ENCODE measurements around the gene PNPLA7. TPM values are rescaled to one million over a fixed set of nuclear protein-coding genes. Genes with fewer than 3 reads are reported as not detected.
A peak's percentile ranks its signal among the peaks of the same experiment; 100 is the strongest.

Gene PNPLA7
- total and polyA plus RNA-seq, 2 of the 13 experiments (the other 11 are each of a cell fraction or from before 2014, with no cell fraction given) = 0.42 to 1.5 TPM

GRCh38 chr9:137446851-137447471 is 103.2 kb downstream of the PNPLA7 start:
- intact Hi-C loops (cut with micrococcal nuclease; ENCODE audit: unreplicated experiment) = loop anchor here (5.0 kb wide), 1 partner anchor 160 kb away; no protein-coding TSS in a partner anchor
- Histone ChIP-seq H3K27me3 (ENCODE audit: control insufficient read depth in 1 of 2, insufficient read depth in 2 of 2, low read length in 2 of 2) (no peaks in the 10 kb centered on the region), H3K9ac (ENCODE audit: insufficient read depth, low read depth, low read length) (no peak overlapping the region), H3K36me3 (replicated peaks in 1 of 2; ENCODE audit: control insufficient read depth in 1 of 2, insufficient read depth in 2 of 2, low read length in 2 of 2) (peaks cover 0 to 13% of the 10 kb centered on the region in 2 experiments; a peak in 3 of 5 replicates), H3K4me1 (ENCODE audit: insufficient read depth, low read length) (peaks cover 29% of the 10 kb centered on the region), H3K9me3 (ENCODE audit: low read length) (no peaks in the 10 kb centered on the region), H4K20me1 (ENCODE audit: insufficient read depth, low read length) (peaks cover 7% of the 10 kb centered on the region; the same call in 1 of the 2 replicates), H3K4me2 (ENCODE audit: low read depth, low read length) (no peak overlapping the region), H3K4me3 (replicated peaks in 1 of 3; ENCODE audit: insufficient read depth in 1 of 3, low read depth in 2 of 3, low read length in 3 of 3) (no peak overlapping the region), H3K27ac (ENCODE audit: extremely low read length, insufficient read depth, low read length) (no peak overlapping the region), H3K79me2 (ENCODE audit: insufficient read depth, low read length) (no peaks in the 10 kb centered on the region), H2AFZ (ENCODE audit: low read length) (no peak overlapping the region)
- ChIA-PET POLR2A (interaction anchor here (3.3 kb wide), 1 partner anchor 24 kb away, joined by 12 read pairs; the partner anchor contains the start of genes EXD3 and NOXA1), CTCF (ENCODE audit: low intra/inter-chr PET ratio, low total read pairs) (no interaction called here)
- 92% methylated on average over 15 of the region's 21 CpGs for WGBS (ENCODE audit: low lambda C conversion rate)
- BruUV-seq (replicated peaks) = no TSS peak
- no peak; the same call in 2 of the 3 replicates for ATAC-seq
- FAIRE-seq = no peak
- DNase-seq (ENCODE audit: low spot score) = no peak
- in situ Hi-C loops (cut with HindIII; ENCODE audit: extremely low pct_ligation_motif_present, low pct_unique_long_range_greater_than_20kb) = no loop called here
- no peak for TF ChIP-seq DZIP1 (CRISPR knock-in tag; IDR thresholded peaks at IDR 0.05)
- peak; percentile 88 for TF ChIP-seq PAF1 (CRISPR knock-in tag; IDR thresholded peaks at IDR 0.05)
- TF ChIP-seq JARID2 (CRISPR knock-in tag; IDR thresholded peaks at IDR 0.05; ENCODE audit: insufficient replicate concordance) = no peak
- TF ChIP-seq ZC3H13 (CRISPR knock-in tag; IDR thresholded peaks at IDR 0.05) = peak; percentile 89
- TF ChIP-seq ZNF772 (CRISPR knock-in tag; IDR thresholded peaks at IDR 0.05) = no peak
- peak; percentile 78 for TF ChIP-seq ZNF326 (CRISPR knock-in tag; IDR thresholded peaks at IDR 0.05; ENCODE audit: borderline replicate concordance)
- no peak for TF ChIP-seq AHR (CRISPR knock-in tag; IDR thresholded peaks at IDR 0.05)
- TF ChIP-seq KDM2A (CRISPR knock-in tag; IDR thresholded peaks at IDR 0.05; ENCODE audit: borderline replicate concordance, low read depth) = 0 out of 2 replicates have a peak, but pooled peaks have one; percentile 18
- TF ChIP-seq ZNF563 (CRISPR knock-in tag; IDR thresholded peaks at IDR 0.05) = no peak
- no peak for TF ChIP-seq ZNF546 (CRISPR knock-in tag; conservative IDR thresholded peaks at IDR 0.05)
- TF ChIP-seq HNRNPK (IDR thresholded peaks at IDR 0.05; ENCODE audit: low read depth, low read length, poor library complexity, severe bottlenecking) = no peak
- no peak for TF ChIP-seq ZNF800 (CRISPR knock-in tag; IDR thresholded peaks at IDR 0.05)
- 0 out of 2 replicates have a peak, but pooled peaks have one; percentile 31 for TF ChIP-seq POLR2AphosphoS5 (IDR thresholded peaks at IDR 0.05; ENCODE audit: low read depth, low read length)
- no peak for TF ChIP-seq HMG20B (CRISPR knock-in tag; conservative IDR thresholded peaks at IDR 0.05)
- TF ChIP-seq ZHX1 (CRISPR knock-in tag; IDR thresholded peaks at IDR 0.05; ENCODE audit: low read depth) = no peak
- TF ChIP-seq SNAPC2 (CRISPR knock-in tag; IDR thresholded peaks at IDR 0.05) = no peak
- no peak for TF ChIP-seq MIXL1 (CRISPR knock-in tag; IDR thresholded peaks at IDR 0.05)

All from HepG2 (cell line).